Left renal cortex interstitium (tissue), 4 donors: ENCODE data around the gene SLPI. TPM values are rescaled to one million over a fixed set of nuclear protein-coding genes. Genes with fewer than 3 reads are reported as not detected.

Source experiments
- DNase-seq, 4 donors: peaks; one replicate each; pipeline ENCODE4 v3.0.0-alpha.2; 2013; ENCODE audit warnings: low read depth in 4 of 4, low spot score in 2 of 4, missing footprints in 1 of 4
- polyA plus RNA-seq, 4 donors: library from polyadenylated mRNA; unstranded; fragments of 120-200 nt; gene quantifications; one replicate each; pipeline ENCODE4 v1.2.1, GENCODE V29; 2013; ENCODE audit not compliant: insufficient read length in 4 of 4

The SLPI gene, protein sequence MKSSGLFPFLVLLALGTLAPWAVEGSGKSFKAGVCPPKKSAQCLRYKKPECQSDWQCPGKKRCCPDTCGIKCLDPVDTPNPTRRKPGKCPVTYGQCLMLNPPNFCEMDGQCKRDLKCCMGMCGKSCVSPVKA
- polyA plus RNA-seq = under 1 TPM in 2 of 4 donors, not detected in 2; 0.38 to 0.52 TPM

GRCh38 chr20:45254383-45255262 is at the start of gene SLPI:
SLPI (minus strand) TSS chr20:45254564; CDS start chr20:45254543, 21 bp downstream.
- no peak for DNase-seq

DNA sequence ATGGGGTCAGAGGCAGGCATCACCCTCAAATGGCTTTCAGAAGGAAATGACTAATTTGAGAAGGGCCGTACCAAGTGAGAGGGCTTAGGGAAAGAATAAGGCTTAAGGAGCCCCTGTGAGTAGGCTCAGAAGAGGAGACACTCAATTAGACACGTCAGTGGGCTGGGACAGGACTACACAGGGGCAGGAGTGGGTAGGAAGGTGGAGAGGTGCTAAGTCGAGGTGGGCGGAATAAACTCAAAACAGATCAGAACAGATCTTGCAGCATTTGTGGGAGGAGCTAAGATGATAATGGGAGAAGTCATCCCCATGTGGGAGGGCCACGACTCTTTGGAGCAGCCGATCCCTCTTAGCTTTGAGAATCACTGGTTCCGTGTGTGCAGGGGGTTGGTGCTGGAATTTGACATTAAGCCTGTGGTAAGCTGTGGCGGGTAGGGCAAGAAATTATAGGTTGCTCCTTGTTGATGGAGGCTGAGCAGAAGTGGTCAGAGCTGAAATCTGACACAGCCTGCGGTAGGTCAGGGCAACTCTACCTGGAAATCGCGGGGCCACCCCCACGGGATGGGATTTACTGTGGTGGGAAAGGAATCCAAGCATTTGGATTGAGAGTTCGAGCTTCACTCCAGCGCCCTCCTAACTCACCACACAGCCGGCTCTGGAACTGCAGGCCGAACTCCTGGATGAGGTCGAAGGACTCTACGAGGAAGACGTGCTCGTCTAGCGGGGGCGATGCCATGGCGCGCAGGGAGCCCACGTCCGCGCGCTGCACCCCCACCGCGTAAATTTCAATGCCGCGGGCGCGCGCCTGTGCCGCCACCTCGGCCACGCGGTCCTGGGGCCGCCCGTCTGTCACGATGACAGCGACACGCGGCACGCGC is 49.5 kb upstream of the SLPI start:
- DNase-seq = no peak

GRCh38 chr20:45301824-45302271 is 47.5 kb upstream of the SLPI start:
- no peak for DNase-seq

DNA sequence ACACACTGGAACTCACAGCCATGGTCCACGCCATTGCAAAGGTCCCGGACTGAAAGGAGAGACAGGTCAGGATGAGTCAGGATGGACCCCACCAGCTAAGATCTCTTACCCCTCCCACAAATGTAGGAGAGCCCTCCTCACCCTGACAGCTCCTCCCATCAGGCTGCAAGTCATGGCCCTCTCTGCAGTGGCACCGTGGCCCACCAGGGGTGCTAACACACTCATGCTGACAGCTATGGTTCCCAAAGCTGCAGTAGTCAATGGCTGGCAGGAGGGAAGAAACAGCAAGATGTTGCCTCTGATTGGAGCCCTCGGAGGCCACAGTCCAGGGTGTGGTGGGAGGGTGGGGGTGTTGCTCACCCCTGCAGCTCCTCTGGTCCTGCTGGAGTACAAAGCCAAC is 46.6 kb upstream of the SLPI start:
- no peak for DNase-seq

DNA sequence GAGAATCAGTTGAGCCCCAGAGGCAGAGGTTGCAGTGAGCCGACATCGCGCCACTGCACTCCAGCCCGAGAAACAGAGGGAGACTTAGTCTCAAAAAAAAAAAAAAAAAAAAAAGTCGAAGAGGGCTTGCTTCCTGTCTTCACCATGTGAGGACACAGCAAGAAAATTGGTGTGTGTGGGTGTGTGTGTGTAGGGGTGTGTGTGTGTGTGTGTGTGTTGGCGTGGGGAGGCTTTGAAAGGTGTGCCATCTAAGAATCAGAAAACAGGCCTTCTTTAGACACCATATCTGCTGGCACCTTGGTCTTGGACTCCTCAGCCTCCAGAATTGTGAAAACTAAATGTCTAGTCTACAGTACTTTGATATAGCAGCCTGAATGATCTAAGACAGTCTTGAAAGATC is 45.4 kb upstream of the SLPI start:
- no peak for DNase-seq

- DNase-seq = no peak
Observed at GRCh38 chr20:45297786-45298497, 43.6 kb upstream of the SLPI start.

DNA sequence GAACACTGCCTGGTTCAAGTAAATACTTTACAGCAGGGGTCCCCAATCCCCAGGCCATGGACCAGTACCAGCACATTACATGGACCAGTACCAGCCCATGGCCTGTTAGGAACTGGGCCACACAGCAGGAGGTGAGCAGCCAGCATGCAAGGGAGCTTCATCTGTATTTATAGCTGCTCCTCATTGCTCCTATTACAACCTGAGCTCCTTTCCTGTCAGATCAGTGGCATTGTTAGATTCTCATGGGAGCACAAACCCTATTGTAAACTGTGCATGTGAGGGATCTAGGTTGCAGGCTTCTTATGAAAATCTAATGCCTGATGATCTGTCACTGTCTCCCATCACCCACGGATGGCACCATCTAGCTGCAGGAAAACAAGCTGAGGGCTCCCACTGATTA is 40.3 kb upstream of the SLPI start:
- DNase-seq = no peak

DNA sequence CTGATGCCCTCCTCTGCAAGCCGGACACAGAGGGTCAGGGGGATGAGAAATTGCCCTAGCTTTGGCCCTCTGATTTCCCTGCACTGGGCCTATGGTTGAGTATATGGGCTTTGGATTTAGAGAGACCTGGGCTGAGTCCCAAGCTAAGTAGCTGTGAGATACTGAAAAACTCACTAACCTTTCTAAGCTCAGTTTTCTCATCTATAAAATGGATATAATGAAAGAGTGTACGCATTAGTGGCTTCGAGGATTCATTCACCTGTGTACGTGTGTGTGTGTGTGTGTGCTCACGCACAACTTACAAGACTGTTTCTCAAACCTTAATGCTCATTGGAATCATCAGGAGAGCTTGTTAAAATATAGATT is 39.6 kb upstream of the SLPI start:
- DNase-seq = no peak

DNA sequence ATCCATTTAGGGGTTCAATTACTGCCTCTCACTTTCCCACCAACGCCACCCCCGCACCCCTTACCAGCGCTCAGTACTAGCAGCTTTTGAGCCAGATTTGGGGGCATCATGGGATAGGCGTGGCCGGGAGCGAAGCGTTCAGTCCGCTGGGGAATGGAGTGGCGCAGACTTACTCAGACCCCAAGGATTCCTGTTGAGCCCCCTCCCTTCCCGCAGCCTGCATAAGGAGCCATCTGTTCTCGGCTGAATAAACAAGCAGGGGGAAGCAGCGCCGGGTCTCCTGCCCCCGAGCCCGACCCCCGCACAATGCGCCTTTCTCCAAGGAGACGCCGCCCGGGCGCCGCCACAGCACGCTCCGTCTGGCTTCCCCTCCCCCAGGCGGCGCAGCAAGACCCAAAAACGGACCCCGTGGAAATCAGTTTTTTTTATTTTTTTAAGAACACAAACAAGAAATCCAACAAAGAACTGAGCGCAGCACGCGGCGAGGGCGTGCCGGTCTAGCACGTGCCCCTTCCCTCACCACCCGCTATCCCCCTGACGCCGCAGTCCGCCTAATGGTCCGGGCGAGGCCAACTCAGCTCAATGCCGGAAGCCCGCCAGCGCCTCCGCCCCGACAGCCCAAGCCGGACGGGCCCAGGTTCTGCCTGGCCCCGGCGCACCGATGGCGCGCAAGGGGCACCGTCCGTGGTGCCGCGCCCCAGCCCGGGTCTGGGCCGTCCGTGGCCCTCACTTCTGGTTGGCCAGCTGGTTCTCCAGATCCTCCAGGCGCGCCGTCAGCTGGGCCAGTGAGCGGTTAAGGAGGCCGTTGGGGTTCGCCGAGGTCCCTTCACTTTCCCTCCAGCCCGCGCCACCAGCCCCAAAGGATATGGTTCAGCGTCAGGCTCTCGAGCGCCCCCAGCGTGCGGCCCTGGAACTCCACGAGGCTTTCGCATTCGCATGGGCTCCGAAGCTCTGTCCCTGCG is 39.0 kb upstream of the SLPI start:
- peak in 3 of 4 donors; percentile 54 to 69 (median 59) for DNase-seq

- no peak for DNase-seq
Observed at GRCh38 chr20:45292343-45292742, 38.0 kb upstream of the SLPI start.

DNA sequence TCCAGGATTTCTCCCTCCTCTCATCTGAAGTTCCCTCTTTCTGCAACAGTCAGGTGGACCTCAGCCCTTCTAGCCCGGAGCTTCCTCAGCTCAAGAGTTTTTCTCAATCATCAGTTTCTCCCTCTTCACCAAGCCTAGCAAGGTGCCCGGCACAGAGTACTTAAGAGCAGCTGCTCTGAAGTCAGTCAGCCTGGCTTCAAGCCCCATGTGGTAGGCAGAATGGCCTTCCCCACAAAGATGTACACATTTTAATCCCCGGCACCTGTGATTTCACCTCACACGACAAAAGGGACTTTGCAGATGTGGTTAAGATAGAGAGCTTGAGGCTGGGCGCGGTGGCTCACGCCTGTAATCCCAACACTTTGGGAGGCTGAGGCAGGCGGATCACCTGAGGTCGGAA is 37.2 kb upstream of the SLPI start:
- DNase-seq = no peak

DNA sequence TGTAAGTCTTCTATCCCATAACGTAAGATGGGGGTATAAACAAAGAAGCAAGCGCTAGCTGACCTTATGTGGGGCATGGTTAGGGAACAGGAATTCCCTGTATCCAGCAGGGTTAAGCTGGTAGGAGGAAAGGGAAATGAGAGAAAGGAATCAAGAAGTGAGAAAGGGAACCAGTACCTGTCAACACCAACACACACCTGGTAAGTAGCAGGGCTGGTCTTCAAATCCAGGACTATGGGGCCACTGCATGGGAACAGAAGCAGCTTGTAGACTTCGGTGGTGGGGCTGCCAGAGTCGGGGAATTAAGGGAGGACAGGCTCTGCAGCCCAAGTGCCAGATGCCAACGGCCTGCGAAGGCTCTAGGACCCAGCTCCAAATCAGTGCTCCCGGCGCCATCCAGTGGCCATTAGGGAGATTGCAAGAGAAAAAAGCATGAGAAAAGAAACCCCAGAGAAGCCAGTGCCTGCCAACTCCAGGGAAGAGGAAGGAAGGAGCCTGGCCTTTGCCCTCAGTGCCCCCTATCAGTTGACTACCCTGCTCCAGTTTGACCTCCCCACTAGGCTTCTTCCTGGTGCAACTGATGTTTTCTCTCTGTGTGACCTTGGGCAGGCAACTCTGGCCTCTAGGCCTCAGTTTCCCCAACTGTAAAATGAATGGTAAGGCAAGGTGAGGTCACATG is 36.5 kb upstream of the SLPI start:
- DNase-seq = peak in 2 of 4 donors; percentile 57 to 80

GRCh38 chr20:45289942-45290676 is 35.7 kb upstream of the SLPI start:
- DNase-seq = no peak

DNA sequence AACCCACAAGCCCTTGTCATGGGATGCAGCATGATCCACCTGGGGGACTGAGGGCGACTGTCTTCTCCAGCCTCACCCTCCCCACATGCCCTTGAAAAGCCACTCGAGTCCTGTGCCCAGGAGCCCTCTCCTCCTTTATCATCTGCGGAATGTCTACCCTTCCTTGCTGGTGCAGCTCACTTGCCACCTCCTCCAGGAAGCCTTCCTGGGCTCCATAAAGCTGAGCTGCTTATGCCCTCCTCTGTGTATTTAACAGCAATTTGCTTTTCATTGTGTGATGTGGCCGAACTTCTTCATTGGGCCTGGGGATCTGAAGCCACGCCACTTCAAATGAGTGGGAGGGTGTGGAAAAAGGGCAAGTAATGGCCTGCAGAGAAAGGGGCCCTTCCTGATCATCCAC is 34.5 kb upstream of the SLPI start:
- DNase-seq = no peak

DNA sequence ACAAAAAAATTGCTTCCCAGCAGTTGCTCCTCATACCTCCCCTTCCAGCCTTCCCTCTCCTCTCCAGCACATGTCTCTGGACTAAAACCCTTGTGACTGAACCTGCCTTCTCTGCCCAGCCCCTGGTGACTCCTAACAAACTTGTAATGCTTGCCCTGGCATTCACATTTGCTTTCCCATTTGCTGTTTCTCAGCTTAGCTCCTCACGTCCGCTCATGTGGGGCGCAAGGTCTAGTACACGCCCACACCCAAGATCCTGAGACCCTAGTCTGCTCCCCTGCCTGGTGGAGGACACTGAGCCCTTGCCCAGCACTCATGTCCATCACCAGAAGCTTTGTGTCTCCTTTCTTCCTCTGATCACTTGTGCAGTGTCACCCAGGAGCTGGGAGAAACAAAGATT is 34.0 kb upstream of the SLPI start:
- no peak for DNase-seq

GRCh38 chr20:45283551-45284057 is 29.2 kb upstream of the SLPI start:
- no peak for DNase-seq

- DNase-seq = no peak
Observed at GRCh38 chr20:45282700-45283550, 28.6 kb upstream of the SLPI start.
